Measurements from ENCODE around the gene CD93.

CD93 gene

GRCh38 chr20:23032056-23032749 lies 53.9 kb downstream of the CD93 start:
- peak overlapping the region; percentile 70; the same call in 1 of the 2 replicates for H2AFZ ChIP-seq (ENCODE audit: low read length)
- H3F3A ChIP-seq (ENCODE audit: low read depth), result no peaks in the 10 kb centered on the region
- H3K4me3 ChIP-seq (ENCODE audit: low read length, poor library complexity, severe bottlenecking), result no peak overlapping the region
- TF ChIP-seq EZH2phosphoT487 (IDR thresholded peaks at IDR 0.05; ENCODE audit: borderline replicate concordance), result no peak
- TF ChIP-seq, protein P1, sequence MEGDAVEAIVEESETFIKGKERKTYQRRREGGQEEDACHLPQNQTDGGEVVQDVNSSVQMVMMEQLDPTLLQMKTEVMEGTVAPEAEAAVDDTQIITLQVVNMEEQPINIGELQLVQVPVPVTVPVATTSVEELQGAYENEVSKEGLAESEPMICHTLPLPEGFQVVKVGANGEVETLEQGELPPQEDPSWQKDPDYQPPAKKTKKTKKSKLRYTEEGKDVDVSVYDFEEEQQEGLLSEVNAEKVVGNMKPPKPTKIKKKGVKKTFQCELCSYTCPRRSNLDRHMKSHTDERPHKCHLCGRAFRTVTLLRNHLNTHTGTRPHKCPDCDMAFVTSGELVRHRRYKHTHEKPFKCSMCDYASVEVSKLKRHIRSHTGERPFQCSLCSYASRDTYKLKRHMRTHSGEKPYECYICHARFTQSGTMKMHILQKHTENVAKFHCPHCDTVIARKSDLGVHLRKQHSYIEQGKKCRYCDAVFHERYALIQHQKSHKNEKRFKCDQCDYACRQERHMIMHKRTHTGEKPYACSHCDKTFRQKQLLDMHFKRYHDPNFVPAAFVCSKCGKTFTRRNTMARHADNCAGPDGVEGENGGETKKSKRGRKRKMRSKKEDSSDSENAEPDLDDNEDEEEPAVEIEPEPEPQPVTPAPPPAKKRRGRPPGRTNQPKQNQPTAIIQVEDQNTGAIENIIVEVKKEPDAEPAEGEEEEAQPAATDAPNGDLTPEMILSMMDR (conservative IDR thresholded peaks at IDR 0.05; ENCODE audit: low read length), result no peak
- no peaks in the 10 kb centered on the region for H4K20me1 ChIP-seq (ENCODE audit: insufficient read depth, low read length, poor library complexity, severe bottlenecking)
- H3K9me3 ChIP-seq (ENCODE audit: insufficient read depth, low read depth, low read length), result no peaks in the 10 kb centered on the region
- peak overlapping the region; percentile 17 for H3K9ac ChIP-seq (ENCODE audit: low read depth, low read length, poor library complexity, severe bottlenecking)
- H3K4me2 ChIP-seq (ENCODE audit: low read depth, low read length, poor library complexity, severe bottlenecking), result peak overlapping the region; percentile 58
- no peaks in the 10 kb centered on the region for H3K27me3 ChIP-seq (ENCODE audit: insufficient read depth, low read length, poor library complexity, severe bottlenecking)
- H3K36me3 ChIP-seq (ENCODE audit: insufficient read depth, low read length), result no peaks in the 10 kb centered on the region
- H3K4me1 ChIP-seq (ENCODE audit: insufficient read depth, low read length, poor library complexity, severe bottlenecking), result peaks cover 20% of the 10 kb centered on the region
- H3K9me2 ChIP-seq (replicated peaks; ENCODE audit: low read depth, low read length), result no peaks in the 10 kb centered on the region
- no peaks in the 10 kb centered on the region for H3K79me2 ChIP-seq (ENCODE audit: insufficient read depth, low read length)

DNA sequence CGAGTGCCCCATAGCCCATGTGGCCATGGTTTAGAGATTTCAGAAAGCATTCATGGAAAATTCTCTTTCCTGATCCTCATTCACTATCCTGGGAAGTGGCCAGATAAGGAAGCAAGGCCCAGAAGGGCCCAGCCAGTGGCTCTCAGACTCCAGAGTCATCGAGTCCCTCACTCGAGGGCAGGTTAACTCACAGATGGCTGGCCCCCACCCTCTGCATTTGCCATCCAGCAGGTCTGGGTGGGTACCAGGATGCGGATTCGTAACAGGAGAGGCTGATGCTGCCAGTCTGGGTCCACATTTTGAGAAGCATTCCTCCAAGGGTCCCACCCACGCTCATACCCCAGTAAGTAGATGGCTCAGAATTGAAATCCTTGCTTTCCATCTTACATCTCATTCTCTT lies 54.8 kb downstream of the CD93 start:
- H3K27me3 ChIP-seq (ENCODE audit: insufficient read depth, low read length, poor library complexity, severe bottlenecking), result no peaks in the 10 kb centered on the region
- no peaks in the 10 kb centered on the region for H4K20me1 ChIP-seq (ENCODE audit: insufficient read depth, low read length, poor library complexity, severe bottlenecking)
- H3K4me3 ChIP-seq (ENCODE audit: low read length, poor library complexity, severe bottlenecking), result no peak overlapping the region
- TF ChIP-seq, protein P1 (conservative IDR thresholded peaks at IDR 0.05; ENCODE audit: low read length), result no peak
- TF ChIP-seq EZH2phosphoT487 (IDR thresholded peaks at IDR 0.05; ENCODE audit: borderline replicate concordance), result no peak
- H2AFZ ChIP-seq (ENCODE audit: low read length), result no peak overlapping the region
- H3K4me1 ChIP-seq (ENCODE audit: insufficient read depth, low read length, poor library complexity, severe bottlenecking), result peaks cover 11% of the 10 kb centered on the region
- no peaks in the 10 kb centered on the region for H3K9me3 ChIP-seq (ENCODE audit: insufficient read depth, low read depth, low read length)
- no peak overlapping the region for H3K4me2 ChIP-seq (ENCODE audit: low read depth, low read length, poor library complexity, severe bottlenecking)
- no peaks in the 10 kb centered on the region for H3K36me3 ChIP-seq (ENCODE audit: insufficient read depth, low read length)
- H3F3A ChIP-seq (ENCODE audit: low read depth), result no peaks in the 10 kb centered on the region
- H3K9me2 ChIP-seq (replicated peaks; ENCODE audit: low read depth, low read length), result no peaks in the 10 kb centered on the region
- H3K9ac ChIP-seq (ENCODE audit: low read depth, low read length, poor library complexity, severe bottlenecking), result no peak overlapping the region
- H3K79me2 ChIP-seq (ENCODE audit: insufficient read depth, low read length), result no peaks in the 10 kb centered on the region

Measured in Loucy (cell line).